ENCODE data around the gene HRAS. TPM values are rescaled to one million over a fixed set of nuclear protein-coding genes. Genes with fewer than 3 reads are reported as not detected.
A peak's percentile ranks its signal among the peaks of the same experiment; 100 is the strongest.

Gene HRAS
- total RNA-seq, 2 donors from 2014 or later: 64.8 to 68.2 TPM

DNA sequence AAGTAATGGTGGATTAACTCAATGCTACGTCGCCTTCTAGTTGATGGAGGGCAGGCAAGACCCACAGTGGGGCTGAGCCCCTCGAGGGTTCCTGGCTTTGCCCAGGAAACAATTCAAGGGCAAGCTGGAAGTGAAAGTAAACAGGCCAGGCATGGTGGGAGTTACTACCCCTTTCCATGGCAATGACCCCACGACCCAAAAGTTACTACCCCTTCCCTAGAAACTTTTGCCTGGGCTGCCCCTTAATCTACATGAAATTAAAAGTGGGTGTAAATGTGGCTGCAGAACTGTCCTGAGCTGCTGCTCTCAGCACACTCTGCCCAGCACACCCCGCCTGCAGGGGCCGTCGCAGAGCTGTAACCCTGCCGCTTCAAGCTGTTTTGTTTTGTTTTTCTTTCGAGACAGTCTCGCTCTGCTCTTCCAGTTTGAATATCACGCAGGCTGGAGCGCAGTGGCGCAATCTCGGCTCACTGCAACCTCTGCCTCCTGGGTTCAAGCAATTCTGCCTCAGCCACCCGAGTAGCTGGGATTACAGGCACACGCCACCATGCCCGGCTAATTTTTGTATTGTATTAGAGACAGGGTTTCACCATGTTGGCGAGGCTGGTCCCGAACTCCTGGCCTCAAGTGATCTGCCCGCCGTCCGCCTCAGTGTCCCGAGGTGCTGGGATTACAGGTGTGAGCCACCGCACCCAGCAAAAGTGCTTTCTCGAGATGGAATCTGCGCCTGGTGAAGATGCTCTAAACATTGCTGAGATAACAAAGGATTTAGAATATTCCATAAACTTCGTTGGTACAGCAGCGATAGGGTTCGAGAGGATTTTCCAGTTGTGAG is 22.4 kb downstream of the HRAS start:
- H3K27me3 Mint-ChIP-seq (ENCODE audit: insufficient read depth): no peaks in the 10 kb centered on the region
- peaks cover 19% of the 10 kb centered on the region for H3K9me3 Mint-ChIP-seq
- Histone ChIP-seq H3K27ac (ENCODE audit: low read depth, low read length) (no peak overlapping the region), H3K9me3 (ENCODE audit: control insufficient read depth, low read length) (peaks cover 11% of the 10 kb centered on the region), H3K4me1 (ENCODE audit: control insufficient read depth, insufficient read depth, low read length) (no peaks in the 10 kb centered on the region), H3K27me3 (ENCODE audit: control insufficient read depth, insufficient read depth, low read length, poor library complexity, severe bottlenecking) (no peaks in the 10 kb centered on the region), H3K4me3 (ENCODE audit: low read length) (no peak overlapping the region), H3K36me3 (ENCODE audit: control insufficient read depth, insufficient read depth, low read length) (peaks cover 21% of the 10 kb centered on the region), H3K9ac (ENCODE audit: extremely low read depth, low read length, poor library complexity, severe bottlenecking) (no peak overlapping the region)
- no peak overlapping the region for H3K4me3 Mint-ChIP-seq
- peaks cover 58% of the 10 kb centered on the region for H3K36me3 Mint-ChIP-seq (ENCODE audit: low read depth)
- no peak for DNase-seq
- H3K4me1 Mint-ChIP-seq: no peaks in the 10 kb centered on the region
- TF ChIP-seq CTCF (conservative IDR thresholded peaks at IDR 0.05): no peak
- H3K27ac Mint-ChIP-seq: no peak overlapping the region
- 93% methylated on average over 26 to 29 of the region's 29 CpGs for WGBS, 2 experiments (ENCODE audit: insufficient coverage in 1 of 2, insufficient read length in 1 of 2)

DNA sequence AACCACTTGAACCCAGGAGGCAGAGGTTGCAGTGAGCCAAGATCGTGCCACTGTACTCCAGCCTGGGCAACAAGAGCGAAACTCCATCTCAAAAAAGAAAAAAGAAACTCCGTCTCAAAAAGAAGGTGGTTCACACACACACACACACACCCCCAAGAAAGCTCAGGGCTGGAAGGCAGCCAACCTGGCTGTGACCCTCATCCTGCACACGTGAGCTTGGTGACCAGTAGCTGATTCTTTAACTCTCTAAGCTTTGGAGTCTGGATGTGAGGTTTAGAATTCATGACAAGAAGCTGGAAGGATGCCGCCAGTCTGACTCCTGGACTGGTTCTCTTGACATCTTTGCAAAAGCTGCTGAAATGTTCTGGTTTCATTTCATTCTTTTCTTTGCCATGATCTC is 26.4 kb downstream of the HRAS start:
- Histone ChIP-seq H3K9ac (ENCODE audit: extremely low read depth, low read length, poor library complexity, severe bottlenecking) (no peak overlapping the region), H3K4me1 (ENCODE audit: control insufficient read depth, insufficient read depth, low read length) (no peaks in the 10 kb centered on the region), H3K27ac (ENCODE audit: low read depth, low read length) (no peak overlapping the region), H3K9me3 (ENCODE audit: control insufficient read depth, low read length) (no peaks in the 10 kb centered on the region), H3K4me3 (ENCODE audit: low read length) (no peak overlapping the region), H3K27me3 (ENCODE audit: control insufficient read depth, insufficient read depth, low read length, poor library complexity, severe bottlenecking) (no peaks in the 10 kb centered on the region), H3K36me3 (ENCODE audit: control insufficient read depth, insufficient read depth, low read length) (peaks cover 15% of the 10 kb centered on the region)
- 98 to 100% methylated on average over 1 to 5 of the region's 5 CpGs for WGBS, 2 experiments (ENCODE audit: insufficient coverage in 1 of 2, insufficient read length in 1 of 2)
- Mint-ChIP-seq H3K4me1 (no peaks in the 10 kb centered on the region), H3K27me3 (ENCODE audit: insufficient read depth) (peaks cover 2% of the 10 kb centered on the region), H3K27ac (no peak overlapping the region), H3K9me3 (no peaks in the 10 kb centered on the region), H3K4me3 (peak overlapping the region; percentile 90), H3K36me3 (ENCODE audit: low read depth) (peaks cover 35% of the 10 kb centered on the region)
- no peak for TF ChIP-seq CTCF (conservative IDR thresholded peaks at IDR 0.05)
- DNase-seq: no peak

DNA sequence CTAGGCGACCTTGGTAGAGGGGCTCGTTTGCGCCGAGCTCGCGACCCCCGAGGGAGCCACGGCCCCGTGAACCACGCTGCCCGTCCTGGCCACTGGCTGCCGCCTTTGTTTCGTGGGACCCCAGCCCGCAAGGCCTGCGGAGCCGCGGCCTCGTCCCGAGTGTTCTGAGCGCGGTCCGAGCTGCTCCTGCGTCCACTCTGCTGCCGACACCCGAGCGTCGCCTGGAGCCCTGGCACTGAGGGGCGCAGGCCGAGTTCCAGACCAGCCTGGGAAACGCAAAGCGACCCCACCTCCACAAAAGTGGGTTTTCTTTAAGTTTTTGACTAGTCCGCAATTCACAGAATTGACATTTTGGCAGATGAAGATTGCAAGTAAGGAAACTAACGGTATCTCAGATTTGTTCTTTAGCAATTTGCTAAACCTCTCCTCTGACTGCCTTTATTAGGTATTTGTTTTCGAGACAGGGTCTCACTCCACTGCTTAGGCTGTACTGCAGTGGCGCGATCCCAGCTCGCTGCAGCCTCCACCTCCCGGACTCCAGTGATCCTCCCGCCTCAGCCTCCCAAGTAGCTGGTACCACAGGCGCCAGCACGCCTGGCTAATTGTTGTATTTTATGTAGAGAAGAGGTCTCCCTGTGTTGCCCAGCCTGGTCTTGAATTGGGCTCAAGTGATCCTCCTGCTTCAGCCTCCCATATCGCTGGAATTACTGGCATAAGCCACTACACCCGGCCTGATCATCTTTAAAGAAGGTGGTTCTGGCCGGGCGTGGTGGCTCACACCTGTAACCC is 27.5 kb downstream of the HRAS start:
- WGBS, 2 experiments (ENCODE audit: insufficient coverage in 1 of 2, insufficient read length in 1 of 2): 40 to 49% methylated on average over 30 to 45 of the region's 45 CpGs

More for the DNA sequence above, 27.5 kb downstream of the HRAS start:
- Mint-ChIP-seq H3K27ac (peak overlapping the region; percentile 30), H3K27me3 (ENCODE audit: insufficient read depth) (peaks cover 2% of the 10 kb centered on the region), H3K36me3 (ENCODE audit: low read depth) (peaks cover 28% of the 10 kb centered on the region), H3K9me3 (no peaks in the 10 kb centered on the region), H3K4me3 (peak overlapping the region; percentile 90), H3K4me1 (no peaks in the 10 kb centered on the region)
- H3K27ac ChIP-seq (ENCODE audit: low read depth, low read length): peak overlapping the region; percentile 77
- peak overlapping the region; percentile 65 for H3K9ac ChIP-seq (ENCODE audit: extremely low read depth, low read length, poor library complexity, severe bottlenecking)
- H3K27me3 ChIP-seq (ENCODE audit: control insufficient read depth, insufficient read depth, low read length, poor library complexity, severe bottlenecking): no peaks in the 10 kb centered on the region
- H3K4me3 ChIP-seq (ENCODE audit: low read length): peak overlapping the region; percentile 84
- no peak for DNase-seq
- H3K36me3 ChIP-seq (ENCODE audit: control insufficient read depth, insufficient read depth, low read length): peaks cover 12% of the 10 kb centered on the region
- no peaks in the 10 kb centered on the region for H3K4me1 ChIP-seq (ENCODE audit: control insufficient read depth, insufficient read depth, low read length)
- no peak for TF ChIP-seq CTCF (conservative IDR thresholded peaks at IDR 0.05)
- H3K9me3 ChIP-seq (ENCODE audit: control insufficient read depth, low read length): no peaks in the 10 kb centered on the region
